Pulmonary artery endothelial cell (primary cell): Measurements from ENCODE around the gene ZNF157. TPM values are rescaled to one million over a fixed set of nuclear protein-coding genes. Genes with fewer than 3 reads are reported as not detected.

ENCODE experiments used
- DNase-seq: peaks from one replicate; pipeline ENCODE4 v3.0.0-alpha.2; 2011; ENCODE audit warnings: low read depth, low spot score
- total RNA-seq: library from RNA; depleted of rRNA; stranded (reverse); fragments of >200 nt; gene quantifications from 2 replicates; pipeline ENCODE4 v1.2.3, GENCODE V29; 2014

ZNF157 gene
- total RNA-seq, 1 donor from 2014 or later, result not detected

- DNase-seq, result no peak
Measured at GRCh38 chrX:47446971-47447370, 76.6 kb downstream of the ZNF157 start.

- DNase-seq, result no peak
Measured at GRCh38 chrX:47447607-47448006, 77.2 kb downstream of the ZNF157 start.

GRCh38 chrX:47448165-47448806, 77.9 kb downstream of the ZNF157 start:
- DNase-seq, result no peak

DNA sequence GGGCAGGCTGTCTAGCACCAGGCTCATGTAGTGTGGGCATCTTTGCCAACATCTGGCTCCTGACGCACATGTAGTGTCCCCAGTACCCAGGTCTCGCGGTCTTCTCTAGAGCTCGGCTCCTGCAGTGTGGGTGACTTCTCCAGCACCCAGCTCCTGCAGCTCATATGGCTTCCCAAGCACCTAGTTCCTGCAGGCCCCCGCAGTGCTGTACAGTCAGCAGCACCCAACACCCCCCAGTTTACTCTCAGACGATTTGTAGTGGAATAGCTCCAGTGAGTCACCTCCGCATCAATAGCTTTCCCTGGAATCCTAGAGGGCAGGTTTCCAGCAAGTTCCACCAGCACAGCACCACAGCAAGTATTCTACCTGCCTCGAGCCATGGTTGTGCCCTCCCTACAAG, 81.7 kb downstream of the ZNF157 start:
- no peak for DNase-seq

DNA sequence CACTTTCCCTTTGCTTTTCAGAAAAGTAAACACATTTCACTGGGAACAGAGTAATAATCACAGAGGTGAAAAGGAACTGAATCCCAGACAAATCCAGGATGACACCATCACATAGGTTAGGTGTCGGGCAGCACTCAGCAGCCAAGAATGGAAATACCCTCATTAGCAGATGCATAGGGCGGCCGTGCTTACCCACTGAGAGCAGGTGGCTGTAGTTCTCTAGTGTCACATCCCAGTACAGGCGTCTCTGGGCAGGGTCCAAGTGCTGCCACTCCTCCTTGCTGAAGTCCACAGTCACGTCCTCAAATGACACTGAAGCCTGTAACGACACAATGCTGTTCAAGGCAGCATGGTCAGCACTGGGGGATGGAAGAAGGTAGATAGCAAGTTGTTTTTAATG, 85.7 kb downstream of the ZNF157 start:
- DNase-seq, result no peak

GRCh38 chrX:47458528-47458927, 88.2 kb downstream of the ZNF157 start:
- no peak for DNase-seq

DNA sequence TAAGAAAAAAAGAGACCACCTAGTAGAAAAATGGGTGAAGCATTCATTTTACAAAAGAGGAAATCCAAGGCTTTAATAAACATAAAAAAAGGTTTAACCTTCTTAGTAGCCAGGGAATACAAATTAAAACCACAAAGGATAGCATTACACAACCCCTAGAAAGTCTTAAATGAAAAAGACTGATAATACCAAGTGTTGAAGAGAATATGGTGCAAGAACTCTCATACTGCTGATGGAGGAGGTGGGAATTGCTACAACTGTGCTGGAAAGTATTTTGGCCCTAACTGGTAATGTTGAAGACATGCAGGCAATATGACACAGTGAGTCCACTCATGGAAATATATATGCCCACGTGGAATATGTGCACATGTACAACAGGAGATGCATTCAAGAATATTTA, 90.2 kb downstream of the ZNF157 start:
- no peak for DNase-seq

Other genes starting within 250 kb of the ZNF157 start
- gene NDUFB11, start 225.9 kb upstream of the ZNF157 start, total RNA-seq, result 46.0 and 58.4 TPM in 2 replicates
- gene RBM10, start 225.4 kb upstream of the ZNF157 start, total RNA-seq, result 57.5 and 80.9 TPM in 2 replicates
- gene UBA1, start 176.7 kb upstream of the ZNF157 start, total RNA-seq, result 134 and 168 TPM in 2 replicates
- 61.3 and 75.9 TPM in 2 replicates for gene CDK16, start 151.9 kb upstream of the ZNF157 start, total RNA-seq
- gene USP11, start 137.6 kb upstream of the ZNF157 start, total RNA-seq, result 21.2 and 35.9 TPM in 2 replicates
- gene ZNF41, start 112.6 kb downstream of the ZNF157 start, total RNA-seq, result 4.2 and 7.2 TPM in 2 replicates
- gene ARAF, start 190.6 kb downstream of the ZNF157 start, total RNA-seq, result 10.6 and 16.6 TPM in 2 replicates
- 48.8 and 52.0 TPM in 2 replicates for gene TIMP1, start 211.9 kb downstream of the ZNF157 start, total RNA-seq
- gene SYN1, start 249.3 kb downstream of the ZNF157 start, total RNA-seq, result not detected in 2 replicates